H4 (cell line): ENCODE measurements around the gene DLL4. TPM values are rescaled to one million over a fixed set of nuclear protein-coding genes. Genes with fewer than 3 reads are reported as not detected.

Source experiments
- DNase-seq: peaks from one replicate; pipeline ENCODE4 v3.0.0-alpha.2; 2015; ENCODE audit warnings: low spot score
- total RNA-seq: library from RNA; depleted of rRNA; stranded (reverse); fragments of >200 nt; shearing (Covaris generic); gene quantifications from 2 replicates; pipeline ENCODE4 v1.2.3, GENCODE V29; 2014; rRNA removed

The DLL4 gene
- total RNA-seq, result 0.10 TPM in 1 of 2 replicates, not detected in the other

DNA sequence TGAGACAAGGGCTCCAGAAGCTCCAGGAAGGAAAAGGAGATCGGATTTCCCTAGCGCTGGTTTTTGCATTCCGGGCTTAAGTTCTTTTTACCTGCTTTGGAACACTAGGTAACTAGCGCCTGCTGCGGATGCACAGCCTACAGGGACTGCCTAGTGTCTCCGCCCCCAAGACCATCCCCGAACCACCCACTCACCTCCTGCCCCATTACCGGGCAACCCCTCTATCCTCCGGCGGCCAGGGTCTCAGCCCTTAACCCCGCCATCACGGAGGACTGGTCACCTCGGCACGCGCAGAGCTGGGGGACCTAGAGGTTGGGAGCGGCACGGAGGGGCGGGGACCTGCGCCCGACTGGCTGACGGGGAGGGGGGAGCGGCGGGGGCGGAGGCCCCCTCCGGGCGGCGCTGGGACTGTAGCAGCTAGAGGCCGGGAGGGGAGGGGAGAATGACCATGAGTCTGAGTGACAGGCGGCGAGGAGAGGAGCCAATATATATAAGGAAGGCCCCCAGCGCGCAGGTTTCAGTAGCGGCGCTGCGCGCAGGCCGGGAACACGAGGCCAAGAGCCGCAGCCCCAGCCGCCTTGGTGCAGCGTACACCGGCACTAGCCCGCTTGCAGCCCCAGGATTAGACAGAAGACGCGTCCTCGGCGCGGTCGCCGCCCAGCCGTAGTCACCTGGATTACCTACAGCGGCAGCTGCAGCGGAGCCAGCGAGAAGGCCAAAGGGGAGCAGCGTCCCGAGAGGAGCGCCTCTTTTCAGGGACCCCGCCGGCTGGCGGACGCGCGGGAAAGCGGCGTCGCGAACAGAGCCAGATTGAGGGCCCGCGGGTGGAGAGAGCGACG, at the start of gene DLL4:
Gene DLL4 (plus strand): TSS at position 520 of the 839 bp plus-strand sequence. CDS start 329 bp downstream, outside the sequence.
- no peak for DNase-seq

GRCh38 chr15:40879609-40880008, 49.5 kb upstream of the DLL4 start:
- DNase-seq, result no peak

GRCh38 chr15:40881351-40881750, 47.8 kb upstream of the DLL4 start:
- peak; percentile 1 for DNase-seq

DNA sequence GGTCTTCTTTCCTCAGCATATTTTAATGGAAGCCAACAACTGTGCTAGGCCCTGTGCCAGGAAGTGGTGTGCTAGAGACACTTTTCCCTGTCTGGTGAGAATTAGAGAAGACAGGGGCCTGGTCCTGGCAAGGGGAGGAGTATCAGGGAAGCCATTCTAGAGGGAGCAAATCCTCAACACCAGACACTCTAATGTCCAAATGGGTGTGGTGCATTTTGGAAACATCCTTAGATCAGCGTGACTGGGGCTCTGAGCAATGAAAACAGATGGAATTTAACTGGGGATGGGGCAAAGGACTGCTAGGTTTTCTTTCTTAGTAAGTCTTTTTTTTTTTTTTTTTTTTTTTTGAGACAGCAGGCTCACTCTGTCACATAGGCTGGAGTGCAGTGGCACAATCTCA, 42.6 kb upstream of the DLL4 start:
- DNase-seq, result peak; percentile 1

- no peak for DNase-seq
Observed at GRCh38 chr15:40889112-40889511, 40.0 kb upstream of the DLL4 start.

DNA sequence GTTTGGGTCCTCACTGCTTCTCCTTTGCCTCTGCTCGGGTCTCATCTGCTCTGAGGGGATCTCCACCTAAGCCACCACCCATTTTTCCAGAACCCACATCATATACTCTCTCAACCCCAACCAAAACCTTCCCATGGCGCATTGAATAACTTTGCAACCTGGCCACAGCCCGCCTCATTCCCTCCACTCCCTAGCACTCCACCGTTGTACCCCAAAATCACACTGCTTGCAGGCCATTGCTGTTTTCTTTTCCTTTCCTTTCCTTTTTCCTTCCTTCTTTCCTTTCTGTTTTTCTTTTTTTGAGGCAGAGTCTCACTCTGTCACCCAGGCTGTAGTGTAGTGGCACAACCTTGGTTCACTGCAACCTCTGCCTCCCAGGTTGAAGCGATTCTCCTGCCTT, 38.0 kb upstream of the DLL4 start:
- no peak for DNase-seq

DNA sequence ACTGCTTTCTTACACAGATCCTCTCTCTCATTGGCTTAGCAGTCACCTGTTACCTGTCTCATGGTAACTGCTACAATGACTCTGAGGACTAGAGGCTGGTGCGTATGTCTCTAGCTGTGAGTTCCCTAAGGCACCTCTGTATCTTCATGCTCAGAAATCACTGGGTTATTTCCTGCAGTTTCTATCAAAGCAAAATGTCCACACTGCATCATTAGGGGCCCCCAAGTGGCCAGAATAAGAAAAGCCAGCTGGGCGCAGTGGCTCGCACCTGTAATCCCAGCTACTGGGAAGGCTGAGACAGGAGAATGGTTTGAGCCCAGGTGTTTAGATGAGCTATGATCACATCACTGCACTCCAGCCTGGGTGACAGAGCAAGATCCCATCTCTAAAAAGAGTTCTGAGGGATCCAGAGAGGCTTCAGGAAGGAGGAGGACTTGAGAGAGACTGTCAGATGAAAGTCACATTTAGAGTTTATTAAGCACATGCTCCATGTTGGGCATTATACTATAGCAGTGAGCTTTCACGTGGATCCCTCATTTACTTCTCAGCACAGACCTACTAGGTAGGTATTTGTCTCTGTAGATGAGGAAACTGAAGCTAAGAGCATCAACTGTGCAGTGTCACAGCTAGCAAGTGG, 37.2 kb upstream of the DLL4 start:
- no peak for DNase-seq

DNA sequence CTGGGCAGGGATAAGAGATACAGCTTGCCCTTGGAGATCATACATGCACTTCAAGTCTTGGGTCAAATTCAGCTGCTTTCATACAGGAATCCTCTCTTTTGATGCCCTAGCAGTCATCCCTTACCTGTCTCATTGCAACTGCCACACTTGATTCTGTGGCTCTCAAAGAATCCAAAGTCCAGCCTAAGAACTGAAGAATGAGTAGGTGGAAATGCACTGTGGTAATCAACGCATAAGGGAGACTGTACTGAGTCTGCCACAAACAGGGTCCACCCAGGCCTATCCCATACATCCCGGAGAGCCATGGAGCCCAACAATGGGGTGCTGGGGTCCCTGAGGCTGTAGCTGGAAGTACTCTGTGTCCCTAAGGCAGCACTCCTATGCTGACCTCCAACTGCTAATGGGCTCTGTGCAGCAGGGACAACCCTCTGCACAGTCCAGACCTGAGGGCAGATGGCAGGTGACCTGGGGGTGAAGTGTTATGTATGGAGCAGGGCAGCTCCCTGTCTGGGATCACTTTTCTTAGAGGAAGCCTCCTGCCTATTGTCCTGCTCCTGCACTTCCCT, 36.6 kb upstream of the DLL4 start:
- no peak for DNase-seq

- no peak for DNase-seq
Observed at GRCh38 chr15:40893019-40893670, 36.0 kb upstream of the DLL4 start.

DNA sequence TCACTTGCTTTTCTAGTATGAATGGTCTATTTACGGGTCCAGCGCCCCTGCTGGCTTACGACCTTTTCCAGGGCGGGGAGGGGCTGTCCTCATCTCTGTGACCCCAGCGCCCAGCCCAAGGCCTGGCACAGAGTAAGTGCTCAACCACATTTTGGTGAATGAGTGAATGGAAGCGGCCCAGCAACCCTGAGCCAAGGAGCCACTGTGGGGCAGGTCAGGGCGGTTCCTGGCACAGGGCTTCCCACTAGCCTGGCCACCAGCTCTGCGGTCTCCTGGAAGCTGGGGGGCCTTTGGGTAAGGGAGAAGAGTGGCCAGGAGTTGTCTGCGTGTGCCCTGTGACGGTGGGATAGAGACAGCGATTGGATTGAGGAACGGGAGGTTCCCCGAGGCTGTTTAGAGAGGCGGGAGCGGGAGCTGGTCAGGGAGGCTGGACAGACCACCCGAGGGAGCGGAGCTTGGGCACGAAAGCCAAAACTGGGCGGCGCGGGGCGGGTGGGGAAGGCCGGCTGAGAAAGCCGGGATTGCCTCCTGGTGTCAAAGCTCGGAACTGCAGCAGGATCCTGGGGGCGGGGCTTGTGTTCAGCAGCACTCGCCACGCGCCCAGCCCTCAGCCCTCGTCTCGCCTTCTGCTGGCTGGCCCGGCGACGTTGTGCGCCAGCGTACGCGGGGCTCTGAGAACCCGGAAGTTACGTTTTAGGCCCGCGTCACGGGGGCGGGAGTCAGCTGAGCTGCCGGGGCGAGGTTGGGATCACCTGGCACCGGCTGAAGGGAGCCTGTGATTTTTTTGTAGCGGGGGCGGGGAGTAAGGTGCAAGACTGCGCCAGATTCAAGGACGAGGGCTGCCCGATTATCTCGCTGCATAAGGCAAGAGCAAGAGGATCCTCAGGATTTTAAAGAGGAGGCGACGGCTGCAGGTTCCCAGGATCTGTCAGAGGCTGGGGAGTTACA, 35.1 kb upstream of the DLL4 start, which contains the start of gene VPS18:
Gene VPS18 (plus strand): TSS at position 718 of the 948 bp plus-strand sequence. CDS start 319 bp downstream, outside the sequence.
- DNase-seq, result peak; percentile 96

GRCh38 chr15:40894681-40895448, 34.3 kb upstream of the DLL4 start:
- DNase-seq, result peak; percentile 63

- DNase-seq, result no peak
Observed at GRCh38 chr15:40899536-40900207, 29.5 kb upstream of the DLL4 start.

DNA sequence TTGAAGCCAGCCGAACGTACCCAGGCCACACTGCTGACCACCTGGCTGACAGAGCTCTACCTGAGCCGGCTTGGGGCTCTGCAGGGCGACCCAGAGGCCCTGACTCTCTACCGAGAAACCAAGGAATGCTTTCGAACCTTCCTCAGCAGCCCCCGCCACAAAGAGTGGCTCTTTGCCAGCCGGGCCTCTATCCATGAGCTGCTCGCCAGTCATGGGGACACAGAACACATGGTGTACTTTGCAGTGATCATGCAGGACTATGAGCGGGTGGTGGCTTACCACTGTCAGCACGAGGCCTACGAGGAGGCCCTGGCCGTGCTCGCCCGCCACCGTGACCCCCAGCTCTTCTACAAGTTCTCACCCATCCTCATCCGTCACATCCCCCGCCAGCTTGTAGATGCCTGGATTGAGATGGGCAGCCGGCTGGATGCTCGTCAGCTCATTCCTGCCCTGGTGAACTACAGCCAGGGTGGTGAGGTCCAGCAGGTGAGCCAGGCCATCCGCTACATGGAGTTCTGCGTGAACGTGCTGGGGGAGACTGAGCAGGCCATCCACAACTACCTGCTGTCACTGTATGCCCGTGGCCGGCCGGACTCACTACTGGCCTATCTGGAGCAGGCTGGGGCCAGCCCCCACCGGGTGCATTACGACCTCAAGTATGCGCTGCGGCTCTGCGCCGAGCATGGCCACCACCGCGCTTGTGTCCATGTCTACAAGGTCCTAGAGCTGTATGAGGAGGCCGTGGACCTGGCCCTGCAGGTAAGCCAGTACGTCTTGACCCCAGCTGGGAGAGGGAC, 28.7 kb upstream of the DLL4 start:
- DNase-seq, result no peak

DNA sequence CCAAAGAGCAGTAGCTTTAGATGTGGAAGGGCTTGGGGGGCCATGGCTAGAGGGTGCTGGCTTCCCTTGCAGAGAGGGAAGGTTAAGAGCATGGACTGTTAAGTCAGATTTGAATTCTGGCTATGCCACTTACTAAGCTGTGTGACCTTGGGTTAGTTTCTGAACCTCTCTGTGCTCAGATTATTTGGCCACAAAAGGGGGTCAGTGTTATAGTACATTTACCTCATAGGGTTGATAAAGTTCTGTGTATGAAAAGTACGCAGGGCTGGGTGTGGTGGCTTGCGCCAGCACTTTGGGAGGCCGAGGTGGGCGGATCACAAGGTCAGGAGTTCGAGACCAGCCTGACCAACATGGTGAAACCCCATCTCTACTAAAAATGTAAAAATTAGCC, 28.1 kb upstream of the DLL4 start:
- DNase-seq, result no peak

GRCh38 chr15:40902605-40903561, 26.3 kb upstream of the DLL4 start:
- DNase-seq, result no peak

DNA sequence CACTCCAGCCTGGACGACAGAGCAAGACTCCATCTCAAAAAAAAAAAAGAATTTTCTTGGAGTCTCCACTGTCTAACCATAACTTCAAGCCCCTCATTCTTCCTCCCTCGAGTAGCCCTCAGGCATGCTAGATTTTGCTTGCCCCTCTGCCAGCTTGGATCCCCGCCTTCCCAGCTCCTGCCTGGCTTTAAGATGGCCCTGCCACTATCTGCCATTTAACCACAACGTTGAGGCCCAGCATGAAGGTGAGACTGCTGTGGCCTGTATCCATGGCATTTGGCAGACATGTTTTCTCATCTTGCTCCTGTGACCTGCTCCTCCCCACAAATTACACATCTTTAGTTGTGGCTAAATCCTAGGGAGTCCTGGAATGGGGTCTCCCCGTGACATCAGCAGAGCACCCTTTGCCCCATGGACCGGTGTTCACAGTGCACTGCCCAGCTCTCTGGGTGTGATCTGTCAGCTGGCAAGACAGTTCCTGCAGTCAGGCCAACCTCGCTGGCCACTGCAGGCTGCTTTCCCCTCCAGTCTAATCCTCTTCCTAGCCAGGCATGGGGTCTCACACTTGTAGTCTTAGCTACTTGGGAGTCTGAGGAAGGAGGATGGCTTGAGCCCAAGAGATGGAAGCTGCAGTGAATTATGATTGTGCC, 24.5 kb upstream of the DLL4 start:
- no peak for DNase-seq
